Endothelial cell of hepatic sinusoid (primary cell): ENCODE results near the gene L3MBTL1.

Experiments
- in situ Hi-C: cut with HindIII; loops from 2 replicates; pipeline ENCODE4 v1.10.0; 2017; ENCODE audit warnings: low sequenced_read_pairs

Gene L3MBTL1

GRCh38 chr20:43534791-43535350, 27.4 kb downstream of the L3MBTL1 start:
- in situ Hi-C loops: no loop called here

- in situ Hi-C loops: no loop called here
Observed at GRCh38 chr20:43535370-43536004, 28.0 kb downstream of the L3MBTL1 start.

DNA sequence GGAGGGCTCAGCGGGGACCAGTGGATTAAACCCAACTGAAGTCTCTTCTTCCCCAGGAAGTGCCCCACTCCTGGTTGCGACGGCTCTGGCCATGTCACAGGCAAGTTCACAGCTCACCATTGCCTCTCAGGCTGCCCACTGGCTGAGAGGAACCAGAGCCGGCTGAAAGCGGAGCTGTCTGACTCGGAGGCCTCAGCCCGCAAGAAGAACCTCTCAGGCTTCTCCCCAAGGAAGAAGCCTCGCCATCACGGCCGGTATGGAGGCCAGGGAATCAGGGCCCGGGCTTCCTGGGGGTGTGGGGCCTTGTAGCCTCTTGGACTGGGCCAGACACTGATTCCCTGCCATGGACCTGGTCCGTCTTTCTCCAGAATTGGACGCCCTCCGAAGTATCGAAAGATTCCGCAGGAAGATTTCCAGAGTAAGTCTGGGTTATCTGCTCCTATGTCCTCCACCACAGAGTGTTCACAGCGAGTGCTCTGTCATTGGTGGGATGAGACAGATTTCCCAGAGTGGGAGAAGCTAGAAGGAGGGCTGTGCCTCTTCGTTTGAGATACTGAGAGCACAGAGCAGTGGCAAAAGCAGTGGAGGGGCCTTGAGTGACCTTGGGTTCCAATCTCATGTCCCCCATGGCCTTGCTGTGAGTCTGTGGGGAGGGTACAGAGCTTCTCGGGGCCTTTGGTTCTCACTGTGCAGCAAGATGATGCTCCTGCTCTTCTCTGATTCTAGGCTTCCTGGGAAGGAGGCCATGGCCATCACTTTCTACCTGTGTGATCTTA, 28.7 kb downstream of the L3MBTL1 start:
- in situ Hi-C loops: no loop called here

DNA sequence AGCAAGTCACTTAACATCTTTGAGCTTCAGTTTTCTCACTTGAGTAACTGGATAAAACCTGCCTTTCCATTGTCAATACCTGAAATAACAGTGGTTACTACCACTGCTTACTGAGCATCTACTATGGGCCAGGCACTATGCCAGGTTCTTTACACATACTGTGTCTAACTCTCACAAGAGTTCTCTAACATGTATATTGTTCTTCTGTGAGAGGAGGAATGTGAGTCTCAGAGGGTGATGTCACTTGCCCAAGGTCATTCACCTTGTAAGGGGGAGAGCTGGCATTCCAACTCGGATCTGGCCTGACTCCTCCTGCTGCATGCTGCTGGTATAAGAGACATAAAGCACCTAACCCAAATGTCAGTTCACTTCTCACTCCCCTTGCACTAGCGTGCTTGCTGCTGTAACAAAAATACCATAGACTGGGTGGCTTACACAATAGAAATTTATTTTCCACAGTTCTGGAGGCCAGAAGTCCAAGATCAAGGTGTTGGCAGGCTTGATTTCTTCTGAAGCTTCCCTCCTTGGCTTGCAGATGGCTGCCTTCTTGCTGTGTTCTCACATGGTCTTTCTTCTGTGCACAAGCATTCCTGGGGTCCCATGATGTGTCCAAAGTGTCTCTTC, 29.4 kb downstream of the L3MBTL1 start:
- in situ Hi-C loops: no loop called here

- in situ Hi-C loops: no loop called here
Observed at GRCh38 chr20:43537921-43538877, 30.7 kb downstream of the L3MBTL1 start.

DNA sequence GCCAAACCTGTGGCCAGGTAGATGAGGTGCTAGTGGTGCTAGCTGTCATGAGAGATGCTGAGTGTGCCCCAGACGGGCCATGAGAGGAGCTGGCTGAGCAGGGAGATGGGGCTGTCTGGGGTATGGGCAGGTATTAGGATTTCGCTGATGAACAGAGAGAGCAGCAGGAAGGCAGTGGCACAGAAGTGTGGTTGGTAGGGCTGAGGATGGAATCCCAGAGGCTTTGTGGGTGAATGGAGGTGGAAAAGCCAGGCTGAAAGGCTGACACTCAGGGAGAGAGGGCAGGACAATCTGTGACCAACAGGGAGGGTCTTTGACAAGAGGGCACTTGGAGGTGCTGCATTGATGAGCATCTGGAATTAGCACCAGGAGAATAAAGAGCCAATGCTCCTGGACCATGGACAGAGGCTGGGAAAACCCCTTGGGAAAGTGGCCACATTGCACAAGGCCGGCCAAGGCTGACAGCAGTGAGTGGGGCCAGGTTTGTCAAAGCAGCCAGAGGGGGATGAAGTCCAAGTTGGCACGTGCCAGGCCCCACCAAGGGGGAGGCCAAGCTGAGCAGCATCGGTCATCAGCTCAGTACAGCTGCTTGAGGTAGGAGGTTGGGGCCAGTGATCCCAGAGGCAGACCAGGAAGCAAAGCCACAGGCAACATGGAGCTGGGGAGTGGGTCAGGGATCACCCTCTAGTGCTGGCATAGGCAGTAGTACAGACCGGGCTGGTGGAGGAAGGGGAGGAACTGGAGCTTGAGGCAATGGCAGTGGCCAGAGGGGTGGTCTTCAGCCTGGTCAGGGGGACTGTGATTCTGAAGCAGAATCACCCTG, 31.6 kb downstream of the L3MBTL1 start:
- in situ Hi-C loops: no loop called here

- in situ Hi-C loops: no loop called here
Observed at GRCh38 chr20:43539975-43540672, 32.6 kb downstream of the L3MBTL1 start.

GRCh38 chr20:43540673-43541060, 33.2 kb downstream of the L3MBTL1 start:
- in situ Hi-C loops: no loop called here

GRCh38 chr20:43541214-43541613, 33.7 kb downstream of the L3MBTL1 start:
- in situ Hi-C loops: no loop called here

- in situ Hi-C loops: no loop called here
Observed at GRCh38 chr20:43542161-43542560, 34.7 kb downstream of the L3MBTL1 start.

GRCh38 chr20:43542674-43543073, 35.2 kb downstream of the L3MBTL1 start:
- in situ Hi-C loops: no loop called here

- in situ Hi-C loops: no loop called here
Observed at GRCh38 chr20:43543138-43543537, 35.6 kb downstream of the L3MBTL1 start.

DNA sequence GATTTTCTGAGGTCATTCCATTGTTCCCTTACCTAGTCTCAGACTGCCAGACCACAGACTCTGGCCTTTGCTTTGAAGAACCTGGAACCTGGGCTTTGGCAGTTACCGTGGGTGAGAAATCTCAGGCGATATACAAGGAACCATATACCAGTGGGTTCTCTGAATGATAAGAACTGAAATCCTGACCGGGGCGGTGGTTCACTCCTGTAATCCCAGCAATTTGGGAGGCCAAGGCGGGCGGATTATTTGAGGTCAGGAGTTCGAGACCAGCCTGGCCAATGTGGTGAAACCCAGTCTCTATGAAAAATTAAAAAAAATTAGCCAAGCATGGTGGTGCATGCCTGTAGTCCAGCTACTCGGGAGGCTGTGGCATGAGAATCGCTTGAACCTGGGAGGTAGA, 37.0 kb downstream of the L3MBTL1 start:
- in situ Hi-C loops: no loop called here

GRCh38 chr20:43545837-43546578, 38.5 kb downstream of the L3MBTL1 start:
- in situ Hi-C loops: no loop called here

DNA sequence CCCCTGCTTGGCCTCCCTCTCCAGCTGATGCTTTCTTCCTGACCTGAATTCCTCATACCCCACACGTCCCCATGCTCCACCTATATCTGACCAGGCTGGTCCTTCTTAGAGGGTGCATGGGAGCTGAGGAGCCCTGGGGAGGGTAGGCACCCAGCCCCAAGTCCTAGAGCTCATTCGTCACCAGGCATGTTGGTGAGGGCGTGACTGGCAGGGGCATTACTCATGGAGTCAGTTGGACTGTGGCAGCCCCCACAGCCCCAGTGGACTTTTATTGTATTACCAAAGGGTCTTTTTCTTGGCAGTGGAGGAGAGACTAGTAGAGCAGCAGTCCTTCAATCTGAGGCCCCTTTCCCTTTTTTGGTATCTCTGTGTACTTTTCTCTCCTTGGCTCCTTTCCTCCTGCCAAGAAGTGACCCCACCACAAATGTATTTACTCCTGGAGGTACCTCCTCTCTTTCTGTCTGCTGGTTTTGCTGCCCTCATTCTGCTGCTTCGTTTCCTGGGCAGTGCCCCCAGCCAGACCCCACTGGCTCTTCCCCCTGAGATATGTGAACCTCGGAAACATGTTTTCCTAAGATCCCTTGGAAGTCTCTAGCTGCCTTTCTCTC, 40.9 kb downstream of the L3MBTL1 start:
- in situ Hi-C loops: no loop called here

GRCh38 chr20:43549416-43550065, 42.0 kb downstream of the L3MBTL1 start:
- in situ Hi-C loops: no loop called here

- in situ Hi-C loops: no loop called here
Observed at GRCh38 chr20:43550456-43550855, 43.0 kb downstream of the L3MBTL1 start.

DNA sequence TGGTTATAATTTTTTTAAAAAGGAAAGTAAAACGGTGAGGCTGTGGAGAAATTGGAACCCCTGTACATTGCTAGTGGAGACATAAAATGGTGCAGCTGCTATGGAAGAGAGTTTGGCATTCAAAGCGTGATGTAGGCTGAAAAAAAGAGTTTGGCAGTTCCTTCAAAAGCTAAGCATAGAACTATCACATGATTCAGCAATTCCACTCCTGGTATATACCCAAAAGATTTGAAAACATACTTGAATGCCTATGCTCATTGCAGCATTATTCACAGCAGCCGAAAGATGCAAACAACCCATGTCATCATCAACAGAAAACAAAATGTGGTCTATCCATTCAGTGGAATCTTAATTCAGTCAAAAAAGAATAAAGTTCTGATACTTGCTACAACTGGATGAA, 46.9 kb downstream of the L3MBTL1 start:
- in situ Hi-C loops: no loop called here
